HG02970 (cell line): Measurements from ENCODE around the gene HOXB3.

Experiments
- ATAC-seq: cut with Tn5 transposase; IDR thresholded peaks from one replicate; pipeline ENCODE4 v1.9.1; 2021; ENCODE audit warnings: mild to moderate bottlenecking, moderate library complexity, moderate number of reproducible peaks; ENCODE audit not compliant: unreplicated experiment, low FRiP score

The HOXB3 gene

GRCh38 chr17:48588528-48588927 lies 1.5 kb downstream of the HOXB3 start:
- no peak for ATAC-seq

- no peak for ATAC-seq
These were observed 2.0 kb downstream of the HOXB3 start for GRCh38 chr17:48588074-48588415.

GRCh38 chr17:48587276-48588073 lies 2.6 kb downstream of the HOXB3 start:
- no peak for ATAC-seq

- ATAC-seq = no peak
These were observed 3.4 kb downstream of the HOXB3 start for GRCh38 chr17:48586355-48587258.

GRCh38 chr17:48584223-48584741 lies 5.8 kb downstream of the HOXB3 start:
- ATAC-seq = no peak

- ATAC-seq = no peak
These were observed 6.3 kb downstream of the HOXB3 start for GRCh38 chr17:48583708-48584222.

- ATAC-seq = no peak
These were observed 7.3 kb downstream of the HOXB3 start for GRCh38 chr17:48582750-48583069.

GRCh38 chr17:48579760-48580554 lies 10.1 kb downstream of the HOXB3 start:
- ATAC-seq = no peak

- ATAC-seq = no peak
These were observed 10.6 kb downstream of the HOXB3 start for GRCh38 chr17:48579471-48579759.

- no peak for ATAC-seq
These were observed 11.2 kb downstream of the HOXB3 start for GRCh38 chr17:48578616-48579470.

GRCh38 chr17:48577946-48578615 lies 12.0 kb downstream of the HOXB3 start, which contains the start of gene HOXB4:
TSS of gene HOXB4 (minus strand) at chr17:48578350. CDS start at chr17:48578319, 31 bp downstream.
- no peak for ATAC-seq

- ATAC-seq = no peak
These were observed 12.6 kb downstream of the HOXB3 start for GRCh38 chr17:48577330-48577945.

- ATAC-seq = no peak
These were observed 13.3 kb downstream of the HOXB3 start for GRCh38 chr17:48576479-48577309.

GRCh38 chr17:48575673-48576478 lies 14.2 kb downstream of the HOXB3 start:
- ATAC-seq = no peak

GRCh38 chr17:48575066-48575582 lies 14.9 kb downstream of the HOXB3 start:
- ATAC-seq = no peak

GRCh38 chr17:48574505-48575065 lies 15.5 kb downstream of the HOXB3 start:
- ATAC-seq = no peak
